GM21423 (cell line): ENCODE data around the gene CSTF2T.
"Not testable (repeated sequence)": the region's sequence is repeated elsewhere in the genome, so short reads cannot be mapped to it uniquely, and the experiment has no call there.

Experiments used
- ATAC-seq: cut with Tn5 transposase; IDR thresholded peaks from one replicate; pipeline ENCODE4 v1.9.1; 2021; ENCODE audit warnings: mild to moderate bottlenecking, moderate library complexity; ENCODE audit not compliant: unreplicated experiment

The CSTF2T gene

DNA sequence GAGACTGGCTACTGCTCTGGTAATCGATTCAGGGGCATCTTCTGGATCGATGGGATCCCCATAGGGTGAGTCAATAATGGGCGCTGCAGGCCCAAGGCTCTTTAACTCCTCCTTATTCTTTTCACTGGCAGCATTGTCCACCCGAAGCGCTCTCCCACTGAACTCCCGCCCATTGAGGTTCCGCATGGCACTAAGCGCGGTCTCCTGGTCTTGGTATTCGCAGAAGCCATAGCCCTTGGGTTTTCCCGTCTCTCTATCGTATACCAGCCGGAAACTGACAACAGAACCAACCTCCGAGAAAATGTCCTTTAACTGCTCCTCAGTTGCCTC is 285 bp downstream of the CSTF2T start:
- ATAC-seq: peak; percentile 33

DNA sequence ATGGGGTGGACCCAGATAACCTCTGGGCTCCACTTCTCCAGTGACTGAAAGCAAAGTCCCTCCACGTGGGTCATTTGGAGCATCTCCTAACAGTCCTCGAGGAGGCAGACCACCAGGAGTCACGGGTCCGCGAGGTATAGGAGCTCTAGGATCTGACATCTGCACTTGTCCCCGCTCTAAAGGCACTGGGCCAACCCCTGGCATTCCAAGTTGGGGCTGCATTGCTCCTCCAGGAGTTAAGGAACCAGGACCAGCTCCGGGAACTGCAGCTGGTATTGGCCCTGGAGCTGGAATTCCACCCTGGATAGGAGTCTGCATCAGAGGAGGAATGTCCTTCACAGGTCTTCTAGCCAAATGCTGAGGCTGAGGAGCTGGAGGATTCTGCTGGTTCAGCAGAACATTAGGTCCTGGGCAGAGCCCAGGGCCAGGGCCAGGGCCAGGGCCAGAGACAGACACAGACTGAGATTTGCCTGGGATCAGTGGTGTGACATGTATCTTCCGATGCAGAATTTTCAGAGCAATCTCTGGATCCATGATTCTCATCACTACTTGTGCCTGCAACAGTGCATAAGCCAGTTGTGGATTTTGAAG is 827 bp downstream of the CSTF2T start:
- ATAC-seq: no peak

DNA sequence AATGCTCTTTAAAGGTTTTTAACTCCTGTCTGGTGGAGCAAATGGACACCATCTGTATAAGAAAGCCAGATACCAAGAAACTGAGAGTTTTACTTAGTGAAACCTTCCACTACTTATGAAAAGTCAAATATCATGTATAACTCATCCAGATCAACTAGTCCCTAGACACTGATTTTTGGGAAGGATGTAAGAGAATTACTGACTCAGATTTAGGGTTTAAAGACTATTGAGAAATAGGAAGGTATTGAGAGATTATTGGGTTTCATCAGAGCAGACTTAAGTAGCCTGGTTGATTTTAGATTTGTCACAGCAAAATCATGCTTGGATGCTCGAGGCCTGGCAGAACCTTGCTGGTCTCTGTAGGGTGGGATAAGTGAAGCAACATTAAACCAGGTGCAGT is 3.1 kb downstream of the CSTF2T start:
- ATAC-seq: no peak

DNA sequence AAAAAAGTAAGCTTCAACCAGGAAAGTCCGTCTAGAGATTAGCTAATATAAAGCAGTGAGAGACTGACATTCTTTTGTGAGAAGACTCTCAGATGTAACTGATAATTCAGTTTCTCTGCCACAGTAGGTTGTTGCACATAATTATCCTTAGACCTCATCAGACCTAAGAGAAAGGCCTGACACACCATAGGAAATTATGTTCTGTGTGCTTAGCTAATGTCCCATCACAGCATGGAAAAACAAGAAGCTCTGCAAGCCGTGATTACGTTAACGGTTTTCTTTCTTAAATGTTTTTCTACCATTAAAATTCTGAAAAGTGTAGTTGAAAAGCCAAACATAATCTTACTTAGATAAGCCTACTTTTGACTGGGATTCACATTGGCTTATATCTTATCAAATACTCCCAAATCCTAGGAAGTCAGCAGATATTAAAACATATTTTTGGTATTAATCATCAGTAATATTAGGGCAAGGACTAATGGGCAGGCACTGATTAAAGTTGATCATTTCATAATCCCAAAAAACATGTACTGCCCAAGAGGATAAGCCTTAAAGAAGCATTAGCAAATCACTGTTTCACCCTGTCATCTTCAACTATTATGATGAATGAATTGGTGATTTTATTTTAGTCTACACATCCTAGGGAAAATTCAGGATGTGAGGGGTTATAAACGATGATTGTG is 5.2 kb downstream of the CSTF2T start:
- no peak for ATAC-seq

GRCh38 chr10:51691135-51691534 is 8.3 kb downstream of the CSTF2T start:
- no peak for ATAC-seq

- ATAC-seq: no peak
Observed at GRCh38 chr10:51689536-51689935, 9.9 kb downstream of the CSTF2T start.

GRCh38 chr10:51688826-51689225 is 10.6 kb downstream of the CSTF2T start:
- not testable (repeated sequence) for ATAC-seq

DNA sequence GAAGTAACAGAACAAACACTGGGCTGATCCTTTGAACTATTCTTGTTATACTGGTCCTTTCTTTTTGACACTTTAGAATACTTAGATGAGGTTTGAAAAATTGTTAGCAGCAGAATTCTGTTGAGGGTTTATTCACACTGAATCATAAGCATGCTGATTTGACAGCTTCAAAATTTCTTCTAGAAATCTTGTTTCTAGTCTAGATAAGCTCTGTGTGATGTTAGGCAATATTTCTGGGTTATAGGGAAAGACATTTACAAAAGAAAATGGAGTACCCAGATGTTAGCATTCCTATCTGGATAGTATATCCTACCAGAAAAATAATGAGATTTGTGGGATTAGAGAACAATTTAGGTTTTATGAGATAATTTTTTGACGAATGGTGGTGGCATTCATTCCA is 12.1 kb downstream of the CSTF2T start:
- no peak for ATAC-seq

DNA sequence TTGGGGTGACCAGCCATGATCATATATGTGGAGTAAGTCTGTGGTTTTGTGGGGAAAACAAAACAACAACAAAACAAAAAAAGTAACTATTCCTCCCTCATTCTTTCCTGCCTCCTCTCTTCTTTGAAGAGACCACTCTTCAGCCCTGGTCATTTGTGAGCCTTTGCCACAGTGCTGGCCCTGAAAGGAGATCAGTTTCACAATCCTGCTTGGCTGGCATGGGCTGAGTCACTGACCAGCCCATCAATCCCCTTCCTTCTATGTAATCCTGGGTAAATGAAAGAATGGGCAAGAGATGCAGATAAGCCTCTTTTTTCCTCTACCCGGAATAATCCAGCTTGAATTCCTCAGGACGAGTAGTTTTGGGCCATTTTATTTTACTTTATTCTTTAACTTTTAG is 13.6 kb downstream of the CSTF2T start:
- ATAC-seq: no peak

DNA sequence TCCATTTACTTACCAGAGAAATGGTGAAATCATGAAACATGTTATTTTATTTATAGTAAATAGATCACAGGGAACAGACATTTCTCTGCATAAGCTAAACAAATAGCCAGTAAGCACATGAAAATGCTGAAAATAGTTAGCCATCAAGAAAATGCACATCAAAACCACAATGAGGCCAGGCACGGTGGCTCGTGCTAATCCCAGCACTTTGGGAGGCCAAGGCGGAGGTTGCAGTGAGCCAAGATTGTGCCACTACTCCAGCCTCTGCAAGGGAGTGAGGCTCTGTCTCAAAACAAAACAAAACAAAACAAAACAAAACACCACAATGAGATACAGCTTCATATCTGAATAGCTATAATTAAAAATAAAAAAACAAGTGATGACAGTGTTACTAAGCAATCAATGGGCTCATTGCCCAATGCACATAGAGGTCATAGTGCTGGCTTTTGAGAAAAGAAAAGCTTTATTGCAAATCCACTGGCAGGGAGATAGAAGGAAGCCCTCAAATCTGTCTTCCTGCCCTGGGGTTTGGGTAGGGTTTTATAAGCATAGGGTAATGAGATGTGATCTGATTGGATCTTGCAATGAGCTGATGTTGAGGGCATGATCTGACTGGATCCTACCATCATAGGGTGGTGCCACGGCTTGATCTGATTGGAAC is 16.2 kb downstream of the CSTF2T start:
- no peak for ATAC-seq

- no peak for ATAC-seq
Observed at GRCh38 chr10:51679841-51680240, 19.6 kb downstream of the CSTF2T start.

- no peak for ATAC-seq
Observed at GRCh38 chr10:51675088-51675487, 24.3 kb downstream of the CSTF2T start.

GRCh38 chr10:51672039-51672535 is 27.3 kb downstream of the CSTF2T start:
- ATAC-seq: no peak

DNA sequence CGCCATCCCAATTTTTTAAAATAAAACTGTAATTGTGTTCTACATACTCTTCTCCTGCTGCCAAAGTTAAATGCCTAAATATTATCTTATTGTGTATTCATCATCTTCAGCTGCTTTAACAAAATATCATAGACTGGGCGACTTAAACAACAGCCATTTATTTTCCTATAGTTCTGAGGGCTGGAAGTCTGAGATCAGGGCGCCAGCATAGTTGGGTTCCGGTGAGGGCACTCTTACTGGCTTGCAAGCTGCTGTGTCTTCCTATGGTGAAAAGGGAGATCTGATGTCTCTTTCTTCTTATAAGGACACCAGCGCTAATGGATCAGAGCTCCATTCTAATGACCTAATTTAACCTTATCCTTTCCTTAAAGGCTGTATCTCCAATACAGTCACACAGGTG is 30.4 kb downstream of the CSTF2T start:
- no peak for ATAC-seq

- no peak for ATAC-seq
Observed at GRCh38 chr10:51668336-51668689, 31.1 kb downstream of the CSTF2T start.

GRCh38 chr10:51667678-51668335 is 31.6 kb downstream of the CSTF2T start:
- ATAC-seq: no peak

GRCh38 chr10:51666456-51666855 is 32.9 kb downstream of the CSTF2T start:
- no peak for ATAC-seq

- ATAC-seq: no peak
Observed at GRCh38 chr10:51663086-51663485, 36.3 kb downstream of the CSTF2T start.

DNA sequence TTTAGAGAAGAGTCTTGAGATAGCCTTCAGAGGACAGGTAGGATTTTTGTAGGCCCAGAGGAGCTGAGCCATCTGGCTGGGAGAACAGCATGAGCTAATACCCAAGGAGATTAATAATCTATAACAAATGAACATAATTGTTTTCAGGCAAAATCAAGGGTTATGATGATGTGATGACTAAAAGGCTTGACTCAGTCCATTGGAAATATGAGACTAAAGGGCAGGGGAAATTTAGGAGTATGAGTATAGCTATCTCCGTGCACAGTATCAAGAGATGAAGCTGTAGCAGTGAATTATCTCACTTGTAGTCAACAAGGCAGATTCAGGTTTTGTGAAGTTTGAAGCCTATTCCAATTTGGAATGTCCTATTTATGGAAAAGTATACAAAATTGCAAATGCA is 40.1 kb downstream of the CSTF2T start:
- no peak for ATAC-seq

- no peak for ATAC-seq
Observed at GRCh38 chr10:51658000-51658399, 41.4 kb downstream of the CSTF2T start.

DNA sequence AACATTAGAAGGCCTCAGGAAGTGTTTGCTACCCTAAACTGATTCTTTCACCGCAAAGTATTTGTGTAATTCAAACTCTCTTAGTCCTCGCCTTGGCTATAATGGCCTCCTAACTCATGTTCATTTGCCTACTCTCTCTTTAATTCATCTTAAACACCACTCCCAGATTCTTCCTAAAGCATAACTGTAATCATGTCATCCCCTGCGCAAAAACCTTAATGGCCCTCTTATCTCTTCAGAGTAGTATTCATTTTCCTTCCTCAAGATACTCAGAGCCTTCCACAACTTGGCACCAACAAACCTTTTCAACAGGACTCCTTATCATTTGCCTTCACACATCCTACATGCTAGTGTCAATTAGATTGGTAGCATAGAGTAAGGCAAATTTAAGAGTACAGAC is 42.9 kb downstream of the CSTF2T start:
- ATAC-seq: no peak

- no peak for ATAC-seq
Observed at GRCh38 chr10:51654918-51655317, 44.5 kb downstream of the CSTF2T start.
